Right lobe of liver (tissue), 6 donors: ENCODE data around the gene TNFRSF25. TPM values are rescaled to one million over a fixed set of nuclear protein-coding genes. Genes with fewer than 3 reads are reported as not detected.

Experiments used
- ATAC-seq, 4 donors: fragments of 200-7000 bp; cut with Tn5 transposase; one replicate each; pipeline ENCODE4 v1.9.1; 2020; ENCODE audit warnings: mild to moderate bottlenecking in 4 of 4, moderate library complexity in 4 of 4
- DNase-seq, 3 donors: peaks; one replicate each; pipeline ENCODE4 v3.0.0-alpha.2; 2020
- H3K27ac ChIP-seq, 3 donors: fragments of 200-600 bp; one replicate each; pipeline ENCODE4 v1.8.0; 2022
- H3K27me3 ChIP-seq, 2 donors: fragments of 200-600 bp; one replicate each; pipeline ENCODE4 v1.8.0; 2022
- H3K36me3 ChIP-seq, 4 donors: fragments of 200-600 bp; sonication (generic) in 1 of 4; one replicate each; pipeline versions ENCODE4 v1.5.1 to v1.8.0; 2017 to 2022; ENCODE audit warnings: control low read depth in 1 of 4
- H3K4me1 ChIP-seq, 4 donors: fragments of 200-600 bp; sonication (generic) in 1 of 4; one replicate each; pipeline versions ENCODE4 v1.5.1 to v1.8.0; 2017 to 2022; ENCODE audit warnings: control low read depth in 1 of 4
- H3K4me3 ChIP-seq, 3 donors: fragments of 200-600 bp; one replicate each; pipeline ENCODE4 v1.8.0; 2022
- H3K9me3 ChIP-seq, 4 donors: fragments of 200-600 bp; sonication (generic) in 1 of 4; one replicate each; pipeline versions ENCODE4 v1.5.1 to v1.8.0; 2017 to 2022; ENCODE audit warnings: control low read depth in 1 of 4
- CTCF ChIP-seq, 4 donors: fragments of 200-600 bp in 3 of 4; fragments of 450-650 bp in 1 of 4; IDR thresholded peaks; one replicate each; pipeline versions ENCODE4 v1.5.1 to v1.8.0; 2016 to 2022; ENCODE audit warnings: antibody characterized with exemption in 4 of 4, mild to moderate bottlenecking in 2 of 4
- POLR2A ChIP-seq: fragments of 450-650 bp; IDR thresholded peaks from one replicate; pipeline ENCODE4 v1.6.1; 2017; ENCODE audit warnings: antibody characterized with exemption, mild to moderate bottlenecking
- WGBS: methylation state at CpG from one replicate; pipeline ENCODE4 v1.1.6; 2018; ENCODE audit warnings: low coverage, low lambda C conversion rate; ENCODE audit not compliant: insufficient coverage; ENCODE audit errors: missing lambda C conversion rate; 5-methylcytosine and 5-hydroxymethylcytosine counted together
- intact Hi-C, 2 donors: fragments of 100-400 bp; cut with DNase I; formaldehyde crosslinking; loops; one replicate each; pipeline versions ENCODE4 v1.11.2 to v1.14.1; 2022
- total RNA-seq, 6 experiments: library from RNA; depleted of rRNA in 2 of 6; stranded (reverse); fragments of >200 nt in 2 of 6; fragmentation: NEBNext Ultra II Directional in 3 of 6; extraction: Animal tissue kit (Norgen Biotek cat#: 25700) in 3 of 6; gene quantifications; one replicate each; pipeline versions ENCODE4 v1.1.0 to v1.2.4, GENCODE V29; 2016 to 2023
- donor health status: DM: no; HTN: yes; CAD: no.
- donor health status: DM: no; HTN: no; CAD: no.
- donor health status: DM: no; HTN: no; CAD: no.
- donor health status: DM: no; HTN: yes; CAD: no.
- donor health status: DM: no; HTN: yes; CAD: no.

The TNFRSF25 gene
- total RNA-seq, 6 experiments from 2014 or later, result 1.1 to 3.2 (median 2.1) TPM

DNA sequence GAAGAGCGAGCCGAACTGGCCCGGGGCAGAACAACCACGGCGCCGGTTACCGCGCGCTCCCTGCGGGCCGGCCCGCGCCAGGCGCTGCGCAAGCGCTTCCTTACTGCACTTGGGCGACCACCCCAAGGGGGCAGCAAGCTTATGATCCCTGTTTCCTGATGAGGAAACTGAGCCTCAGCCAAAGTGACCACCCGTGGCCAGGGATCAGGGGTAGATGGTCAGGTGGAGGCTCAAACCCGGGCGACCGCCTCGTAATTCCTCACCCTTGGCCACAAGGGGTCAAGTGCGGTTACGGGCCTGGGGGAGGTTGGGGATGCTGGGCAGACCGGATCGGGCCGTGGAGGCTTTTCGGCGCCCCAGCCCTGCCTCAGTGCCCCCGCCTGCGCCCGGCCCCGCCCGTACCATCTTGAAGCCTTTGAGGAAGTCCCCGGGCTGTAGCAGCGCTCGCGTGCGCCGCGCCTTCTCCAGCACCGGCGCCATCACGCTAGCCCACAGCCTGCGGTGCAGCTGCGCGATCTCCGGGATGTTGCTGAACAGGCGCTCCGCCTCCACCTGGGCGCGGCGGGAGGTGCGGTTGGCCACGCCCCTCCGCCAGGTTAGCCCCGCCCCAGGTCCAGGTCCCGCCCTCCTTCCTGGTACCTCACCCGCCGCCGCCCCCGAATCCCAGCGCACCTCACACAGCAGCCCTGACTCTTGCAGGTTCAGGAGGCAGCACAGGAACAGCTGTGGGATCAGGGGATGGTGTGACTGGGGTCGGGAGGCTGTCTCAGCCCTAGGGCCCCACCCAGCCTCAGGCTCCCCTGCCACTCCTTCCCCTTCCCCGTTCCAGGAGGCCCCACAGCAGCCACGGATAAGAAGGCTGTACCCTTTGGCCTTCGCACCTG lies 5.4 kb upstream of the TNFRSF25 start:
- ATAC-seq (peak in 3 of 4 donors; percentile 24 to 47 (median 26)), DNase-seq (peak in 2 of 3 donors; percentile 40 to 54)
- intact Hi-C loops, result no loop called here
- peak overlapping the region in 1 of 3 donors; percentile 23 for H3K4me3 ChIP-seq
- no peaks in the 10 kb centered on the region for H3K36me3 ChIP-seq
- H3K27ac ChIP-seq, result peak overlapping the region in 2 of 3 donors; percentile 54 to 56
- H3K9me3 ChIP-seq, result no peaks in the 10 kb centered on the region
- TF ChIP-seq POLR2A (no peak), CTCF (IDR thresholded peaks at IDR 0.05) (no peak)
- no CpG with 5 or more reads among the region's 67 CpGs for WGBS
- H3K27me3 ChIP-seq, result no peaks in the 10 kb centered on the region
- H3K4me1 ChIP-seq, result peaks cover 0 to 9% (median 2%) of the 10 kb centered on the region in 4 donors

DNA sequence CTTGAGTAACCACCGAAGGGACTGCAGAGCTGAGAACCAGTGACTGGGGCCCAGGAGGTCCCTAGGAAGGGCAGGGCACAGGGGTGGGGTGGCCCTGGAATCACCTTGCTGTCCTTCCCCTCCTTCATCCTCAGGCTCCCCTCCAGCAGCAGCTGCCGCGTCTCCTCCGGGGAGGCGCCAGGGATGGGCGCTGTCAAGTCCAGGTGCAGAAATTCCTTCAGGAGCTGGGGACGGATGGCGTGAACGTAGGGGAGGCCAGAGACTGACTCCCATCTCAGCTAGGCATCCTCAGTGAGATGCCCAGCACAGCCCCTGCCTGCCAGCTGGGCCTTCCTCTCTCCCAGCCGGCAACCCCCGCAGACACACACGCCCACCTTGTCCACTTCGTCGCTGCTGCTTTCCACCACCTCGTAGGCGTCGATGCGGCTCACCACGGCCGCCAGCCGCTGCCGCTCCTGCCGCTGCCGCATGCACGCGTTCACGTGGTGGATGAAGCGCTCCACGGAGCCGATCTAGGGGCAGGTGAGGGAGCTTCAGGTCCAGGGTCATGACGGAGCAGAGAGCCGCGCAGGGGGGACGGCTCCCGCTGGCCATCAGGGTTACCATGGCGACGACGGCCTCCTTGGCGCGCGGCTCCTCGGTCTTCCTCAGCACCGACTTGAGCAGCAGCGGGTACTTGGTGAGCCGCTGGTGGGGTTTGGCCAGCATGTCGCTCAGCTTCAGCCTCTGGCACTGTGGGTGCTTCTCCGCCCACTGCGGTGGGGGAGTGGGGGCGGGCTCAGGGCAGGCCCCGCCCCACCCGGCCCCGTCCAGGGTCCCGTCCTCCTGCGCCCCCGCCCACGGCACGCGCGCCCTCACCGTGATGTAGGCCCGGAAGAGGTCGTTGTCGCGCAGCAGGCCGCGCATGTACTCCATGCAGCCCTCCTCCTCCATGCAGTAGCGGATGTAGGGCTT lies 4.4 kb upstream of the TNFRSF25 start:
- Histone ChIP-seq H3K27me3 (no peaks in the 10 kb centered on the region), H3K4me3 (no peak overlapping the region), H3K27ac (no peak overlapping the region), H3K9me3 (no peaks in the 10 kb centered on the region), H3K4me1 (peaks cover 0 to 9% (median 2%) of the 10 kb centered on the region in 4 donors), H3K36me3 (no peaks in the 10 kb centered on the region)
- peak in 2 of 3 donors; percentile 19 to 56 for DNase-seq
- WGBS, result 96% methylated on average over 16 of the region's 67 CpGs
- TF ChIP-seq POLR2A (no peak), CTCF (IDR thresholded peaks at IDR 0.05) (no peak)
- intact Hi-C loops, result no loop called here
- ATAC-seq, result no peak

- DNase-seq, result peak in 1 of 3 donors; percentile 48
- WGBS, result 89% methylated on average over 1 of the region's 13 CpGs
- no peaks in the 10 kb centered on the region for H3K27me3 ChIP-seq
These were observed 2.9 kb upstream of the TNFRSF25 start for GRCh38 chr1:6468729-6469461.

More at GRCh38 chr1:6468729-6469461, 2.9 kb upstream of the TNFRSF25 start:
- Histone ChIP-seq H3K4me3 (no peak overlapping the region), H3K27ac (no peak overlapping the region), H3K36me3 (no peaks in the 10 kb centered on the region), H3K9me3 (no peaks in the 10 kb centered on the region), H3K4me1 (peaks cover 0 to 20% (median 4%) of the 10 kb centered on the region in 4 donors)
- TF ChIP-seq POLR2A (no peak), CTCF (IDR thresholded peaks at IDR 0.05) (no peak)
- no peak for ATAC-seq
- intact Hi-C loops, result no loop called here
